Pancreas (tissue), 10 donors: ENCODE measurements around the gene ELOA2. TPM values are rescaled to one million over a fixed set of nuclear protein-coding genes. Genes with fewer than 3 reads are reported as not detected.

Source experiments
- ATAC-seq, 4 donors: fragments of 200-7000 bp; cut with Tn5 transposase; one replicate each; pipeline versions ENCODE4 v1.8.0 to v1.9.1; 2020; ENCODE audit warnings: mild to moderate bottlenecking in 4 of 4, moderate library complexity in 4 of 4
- DNase-seq, 6 donors: peaks; one replicate each; pipeline ENCODE4 v3.0.0-alpha.2; 2020
- FAIRE-seq: peaks from 2 replicates; lab custom pipeline; 2012; peaks lifted over from hg19 to GRCh38; lab: Jason Lieb, UNC
- H3K27ac ChIP-seq, 4 donors: fragments of 200-600 bp; sonication (generic); 1 replicate in 3 of 4; 2 replicates in 1 of 4; pipeline versions ENCODE4 v1.5.0 to v1.8.0; 2020
- H3K27me3 ChIP-seq, 4 donors: fragments of 200-600 bp; one replicate each; pipeline ENCODE4 v1.8.0; 2021
- H3K36me3 ChIP-seq, 3 donors: fragments of 200-600 bp; sonication (generic) in 1 of 3; one replicate each; pipeline versions ENCODE4 v1.5.0 to v1.8.0; 2020 to 2021
- H3K4me1 ChIP-seq, 3 donors: fragments of 200-600 bp; one replicate each; pipeline ENCODE4 v1.8.0; 2021
- H3K4me3 ChIP-seq, 4 donors: fragments of 200-600 bp; sonication (generic) in 2 of 4; one replicate each; pipeline versions ENCODE4 v1.5.0 to v1.8.0; 2020 to 2021
- H3K9me3 ChIP-seq, 4 donors: fragments of 200-600 bp; one replicate each; pipeline ENCODE4 v1.8.0; 2021
- WGBS, 2 donors: extraction: QIAGEN DNeasy Blood & Tissue Kit; methylation state at CpG; one replicate each; pipeline ENCODE4 v1.1.7; 2013; 5-methylcytosine and 5-hydroxymethylcytosine counted together
- intact Hi-C, 3 donors: fragments of 100-400 bp; cut with DNase I; formaldehyde crosslinking; loops; one replicate each; pipeline versions ENCODE4 v1.11.1 to v1.14.2; 2022
- polyA plus RNA-seq, 2 donors: library from polyadenylated mRNA; stranded (reverse); fragments of 200-250 nt; gene quantifications; one replicate each; pipeline ENCODE4 v1.2.3, GENCODE V29; 2013
- total RNA-seq, 6 donors: library from RNA; stranded (reverse); fragmentation: NEBNext Ultra II Directional in 4 of 6; extraction: Animal tissue kit (Norgen Biotek cat#: 25700) in 4 of 6; gene quantifications; one replicate each; pipeline versions ENCODE4 v1.2.1 to v1.2.4, GENCODE V29; 2021 to 2023
- TF ChIP-seq, protein P1 (sequence below), 4 donors: fragments of 200-600 bp; sonication (generic) in 3 of 4; IDR thresholded peaks; one replicate each; pipeline versions ENCODE4 v1.5.0 to v1.8.0; 2021; ENCODE audit warnings: antibody characterized with exemption in 4 of 4
- donor health status: healthy with polysubstance abuse.
- donor health status: DM: no; HTN: no; CAD: no; lungs with moderate emphysema.
- donor health status: DM: no; HTN: no; CAD: no.
- donor health status: control.
- donor health status: control.
- donor health status: Bipolar disorder and iron deficiency.
- donor health status: DM: yes; HTN: yes; CAD: no.
- donor health status: DM: no; HTN: no; CAD: no.
- donor health status: DM: no; HTN: no; CAD: no.
- donor health status: DM: yes; HTN: yes; CAD: no.

Gene ELOA2, protein sequence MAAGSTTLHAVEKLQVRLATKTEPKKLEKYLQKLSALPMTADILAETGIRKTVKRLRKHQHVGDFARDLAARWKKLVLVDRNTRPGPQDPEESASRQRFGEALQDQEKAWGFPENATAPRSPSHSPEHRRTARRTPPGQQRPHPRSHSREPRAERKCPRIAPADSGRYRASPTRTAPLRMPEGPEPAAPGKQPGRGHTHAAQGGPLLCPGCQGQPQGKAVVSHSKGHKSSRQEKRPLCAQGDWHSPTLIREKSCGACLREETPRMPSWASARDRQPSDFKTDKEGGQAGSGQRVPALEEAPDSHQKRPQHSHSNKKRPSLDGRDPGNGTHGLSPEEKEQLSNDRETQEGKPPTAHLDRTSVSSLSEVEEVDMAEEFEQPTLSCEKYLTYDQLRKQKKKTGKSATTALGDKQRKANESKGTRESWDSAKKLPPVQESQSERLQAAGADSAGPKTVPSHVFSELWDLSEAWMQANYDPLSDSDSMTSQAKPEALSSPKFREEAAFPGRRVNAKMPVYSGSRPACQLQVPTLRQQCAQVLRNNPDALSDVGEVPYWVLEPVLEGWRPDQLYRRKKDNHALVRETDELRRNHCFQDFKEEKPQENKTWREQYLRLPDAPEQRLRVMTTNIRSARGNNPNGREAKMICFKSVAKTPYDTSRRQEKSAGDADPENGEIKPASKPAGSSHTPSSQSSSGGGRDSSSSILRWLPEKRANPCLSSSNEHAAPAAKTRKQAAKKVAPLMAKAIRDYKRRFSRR
- total RNA-seq: not detected
- not detected for polyA plus RNA-seq

DNA sequence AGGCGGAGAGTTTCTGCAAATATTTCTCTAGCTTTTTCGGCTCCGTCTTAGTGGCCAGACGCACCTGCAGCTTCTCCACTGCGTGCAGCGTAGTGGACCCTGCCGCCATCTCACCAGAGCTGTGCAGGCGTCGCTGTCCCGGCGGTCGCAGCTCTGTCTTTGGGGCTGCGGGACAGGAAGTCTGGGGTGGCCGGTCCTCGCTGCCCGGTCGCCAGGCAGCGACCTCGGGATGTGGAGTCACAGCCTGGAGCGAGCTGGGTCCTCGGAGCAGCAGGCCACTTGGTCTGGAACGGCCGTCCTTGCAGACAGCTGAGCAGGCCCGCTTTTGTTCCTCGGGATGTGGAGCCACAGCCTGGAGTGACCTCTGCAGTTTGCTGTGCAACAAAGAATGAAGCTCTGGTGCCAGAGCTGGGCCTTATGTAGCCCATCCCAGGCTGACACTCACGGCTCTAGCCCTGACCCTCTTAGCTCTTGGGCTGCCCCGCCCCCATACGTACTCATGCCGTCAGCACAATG is at the start of gene ELOA2:
ELOA2 (minus strand) TSS at position 466 of the 516 bp plus-strand sequence; CDS start at position 109, 357 bp downstream.
- FAIRE-seq (no peak), DNase-seq (peak in 1 of 6 donors; percentile 48), ATAC-seq (no peak)
- Histone ChIP-seq H3K4me3 (no peak within 1 kb of the TSS), H3K27me3 (no peaks in the 10 kb centered on the region), H3K9me3 (no peaks in the 10 kb centered on the region), H3K4me1 (no peaks in the 10 kb centered on the region), H3K36me3 (no peaks in the 10 kb centered on the region), H3K27ac (no peak within 1 kb of the TSS)
- WGBS, 2 donors: 89 to 91% methylated on average over 29 of the region's 29 CpGs
- intact Hi-C loops: no loop called here
- TF ChIP-seq, protein P1, sequence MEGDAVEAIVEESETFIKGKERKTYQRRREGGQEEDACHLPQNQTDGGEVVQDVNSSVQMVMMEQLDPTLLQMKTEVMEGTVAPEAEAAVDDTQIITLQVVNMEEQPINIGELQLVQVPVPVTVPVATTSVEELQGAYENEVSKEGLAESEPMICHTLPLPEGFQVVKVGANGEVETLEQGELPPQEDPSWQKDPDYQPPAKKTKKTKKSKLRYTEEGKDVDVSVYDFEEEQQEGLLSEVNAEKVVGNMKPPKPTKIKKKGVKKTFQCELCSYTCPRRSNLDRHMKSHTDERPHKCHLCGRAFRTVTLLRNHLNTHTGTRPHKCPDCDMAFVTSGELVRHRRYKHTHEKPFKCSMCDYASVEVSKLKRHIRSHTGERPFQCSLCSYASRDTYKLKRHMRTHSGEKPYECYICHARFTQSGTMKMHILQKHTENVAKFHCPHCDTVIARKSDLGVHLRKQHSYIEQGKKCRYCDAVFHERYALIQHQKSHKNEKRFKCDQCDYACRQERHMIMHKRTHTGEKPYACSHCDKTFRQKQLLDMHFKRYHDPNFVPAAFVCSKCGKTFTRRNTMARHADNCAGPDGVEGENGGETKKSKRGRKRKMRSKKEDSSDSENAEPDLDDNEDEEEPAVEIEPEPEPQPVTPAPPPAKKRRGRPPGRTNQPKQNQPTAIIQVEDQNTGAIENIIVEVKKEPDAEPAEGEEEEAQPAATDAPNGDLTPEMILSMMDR (IDR thresholded peaks at IDR 0.05): no peak

DNA sequence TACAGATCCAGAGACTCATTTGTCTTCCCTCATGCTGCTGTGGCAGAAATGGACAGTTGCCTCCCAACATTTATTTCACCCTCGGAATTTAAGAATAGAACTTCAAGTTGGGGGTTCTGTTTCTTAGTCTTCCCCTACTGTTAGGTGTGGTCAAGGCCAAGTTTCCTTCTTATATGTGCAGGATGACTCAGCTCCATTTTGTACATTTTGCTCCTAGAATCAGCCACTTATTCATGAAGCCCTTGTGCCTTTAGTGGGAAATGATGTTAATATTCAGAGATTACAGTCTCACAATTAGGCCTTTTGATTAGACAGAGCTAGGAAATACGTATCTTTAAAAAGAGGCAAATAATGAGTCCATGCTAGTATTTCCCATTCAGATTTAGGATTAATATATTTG is 46.2 kb upstream of the ELOA2 start:
- TF ChIP-seq, protein P1 (IDR thresholded peaks at IDR 0.05): no peak
- no peaks in the 10 kb centered on the region for H3K27me3 ChIP-seq
- H3K27ac ChIP-seq: no peak overlapping the region
- intact Hi-C loops: no loop called here
- FAIRE-seq (no peak), DNase-seq (no peak), ATAC-seq (no peak)
- H3K4me3 ChIP-seq: no peak overlapping the region
- no peaks in the 10 kb centered on the region for H3K4me1 ChIP-seq
- WGBS, 2 donors: 81 to 89% methylated on average over 2 of the region's 2 CpGs
- no peaks in the 10 kb centered on the region for H3K36me3 ChIP-seq
- H3K9me3 ChIP-seq: no peaks in the 10 kb centered on the region

DNA sequence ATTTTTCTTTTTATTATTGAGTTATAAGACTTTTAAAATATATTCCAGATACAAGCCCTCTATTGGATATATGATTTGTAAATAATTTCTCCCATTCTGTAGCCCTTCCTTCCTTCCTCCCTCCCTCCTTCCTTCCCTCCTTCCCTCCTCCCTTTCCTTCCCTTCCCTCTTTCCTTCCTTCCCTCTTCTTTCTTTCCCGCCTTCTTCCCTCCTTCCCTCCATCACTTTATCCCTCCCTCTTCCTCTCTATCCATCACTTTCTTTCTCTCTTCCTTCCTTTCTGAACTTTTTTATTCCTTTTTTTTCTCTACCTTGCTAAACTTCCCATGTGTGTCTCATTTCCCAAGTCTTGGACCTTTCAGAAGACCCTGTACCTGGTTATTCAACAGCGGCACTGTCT is 45.5 kb upstream of the ELOA2 start:
- Histone ChIP-seq H3K36me3 (no peaks in the 10 kb centered on the region), H3K9me3 (no peaks in the 10 kb centered on the region), H3K27ac (no peak overlapping the region), H3K4me1 (no peaks in the 10 kb centered on the region), H3K4me3 (no peak overlapping the region), H3K27me3 (no peaks in the 10 kb centered on the region)
- TF ChIP-seq, protein P1 (IDR thresholded peaks at IDR 0.05): no peak
- intact Hi-C loops: no loop called here
- DNase-seq (no peak), ATAC-seq (no peak), FAIRE-seq (no peak)
- WGBS, 2 donors: 93% methylated on average over 2 of the region's 2 CpGs

DNA sequence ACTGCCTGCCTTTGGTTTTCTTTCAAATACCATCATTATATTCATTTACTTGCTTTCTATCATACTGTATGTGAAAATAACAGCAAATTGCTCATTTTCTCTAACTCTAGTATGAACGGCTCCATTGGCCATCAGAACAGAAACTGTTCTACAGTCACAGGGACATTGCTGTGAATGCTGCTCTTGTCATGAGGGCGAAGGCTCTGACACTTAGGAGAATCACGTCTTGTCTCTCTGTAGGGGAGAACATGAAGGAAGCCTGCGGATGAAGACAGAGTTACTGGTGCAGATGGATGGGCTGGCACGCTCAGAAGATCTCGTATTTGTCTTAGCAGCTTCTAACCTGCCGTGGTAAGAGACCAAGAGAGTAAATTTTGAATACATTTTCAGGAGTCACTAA is 41.7 kb upstream of the ELOA2 start:
- no peaks in the 10 kb centered on the region for H3K4me1 ChIP-seq
- ATAC-seq: no peak
- intact Hi-C loops: no loop called here
- no peak for FAIRE-seq
- no peaks in the 10 kb centered on the region for H3K36me3 ChIP-seq
- H3K4me3 ChIP-seq: no peak overlapping the region
- no peak for DNase-seq
- H3K9me3 ChIP-seq: no peaks in the 10 kb centered on the region
- TF ChIP-seq, protein P1 (IDR thresholded peaks at IDR 0.05): no peak
- no peaks in the 10 kb centered on the region for H3K27me3 ChIP-seq
- 89 to 90% methylated on average over 7 of the region's 7 CpGs for WGBS, 2 donors
- H3K27ac ChIP-seq: no peak overlapping the region
